Lower lobe of right lung (tissue), 2 donors: ENCODE measurements around the gene TMEM245. TPM values are rescaled to one million over a fixed set of nuclear protein-coding genes. Genes with fewer than 3 reads are reported as not detected.
A peak's percentile ranks its signal among the peaks of the same experiment; 100 is the strongest.

Experiments
- ATAC-seq, 2 donors: fragments of 200-7000 bp; cut with Tn5 transposase; one replicate each; pipeline ENCODE4 v1.9.1; 2020 to 2022; ENCODE audit warnings: mild to moderate bottlenecking in 2 of 2, moderate library complexity in 2 of 2
- DNase-seq: peaks from one replicate; pipeline ENCODE4 v3.0.0-alpha.2; 2020
- H3K27ac ChIP-seq: fragments of 200-600 bp; one replicate; pipeline ENCODE4 v1.8.0; 2022
- H3K27me3 ChIP-seq: fragments of 200-600 bp; one replicate; pipeline ENCODE4 v1.8.0; 2022; ENCODE audit warnings: low read depth
- H3K36me3 ChIP-seq: fragments of 200-600 bp; one replicate; pipeline ENCODE4 v1.8.0; 2022; ENCODE audit warnings: mild to moderate bottlenecking
- H3K4me1 ChIP-seq: fragments of 200-600 bp; one replicate; pipeline ENCODE4 v1.8.0; 2022
- H3K4me3 ChIP-seq: fragments of 200-600 bp; one replicate; pipeline ENCODE4 v1.8.0; 2022; ENCODE audit warnings: mild to moderate bottlenecking
- H3K9me3 ChIP-seq: fragments of 200-600 bp; one replicate; pipeline ENCODE4 v1.8.0; 2022
- CTCF ChIP-seq: fragments of 200-600 bp; IDR thresholded peaks from one replicate; pipeline ENCODE4 v1.8.0; 2022; ENCODE audit warnings: antibody characterized with exemption, mild to moderate bottlenecking
- intact Hi-C: fragments of 100-400 bp; cut with DNase I; formaldehyde crosslinking; loops from one replicate; pipeline ENCODE4 v1.11.0; 2022
- total RNA-seq: library from RNA; stranded (reverse); fragmentation: NEBNext Ultra II Directional; extraction: Animal tissue kit (Norgen Biotek cat#: 25700); gene quantifications from one replicate; pipeline ENCODE4 v1.2.1, GENCODE V29; 2021
- donor health status: DM: no; HTN: yes; CAD: no; lungs with severe emphysema.

TMEM245 gene
- total RNA-seq, 1 donor from 2014 or later = 85.7 TPM

- Histone ChIP-seq H3K4me3 (no peak overlapping the region), H3K36me3 (peaks cover 51% of the 10 kb centered on the region), H3K4me1 (peaks cover 17% of the 10 kb centered on the region), H3K27ac (no peak overlapping the region), H3K27me3 (no peaks in the 10 kb centered on the region), H3K9me3 (no peaks in the 10 kb centered on the region)
- no peak for ATAC-seq
- DNase-seq = no peak
- TF ChIP-seq CTCF = no peak
- intact Hi-C loops = no loop called here
These were observed 80.2 kb downstream of the TMEM245 start for GRCh38 chr9:109039539-109039938.

GRCh38 chr9:109037946-109038715 lies 81.6 kb downstream of the TMEM245 start:
- Histone ChIP-seq H3K27me3 (no peaks in the 10 kb centered on the region), H3K4me3 (no peak overlapping the region), H3K4me1 (peaks cover 17% of the 10 kb centered on the region), H3K9me3 (no peaks in the 10 kb centered on the region), H3K27ac (no peak overlapping the region), H3K36me3 (peaks cover 53% of the 10 kb centered on the region)
- intact Hi-C loops = no loop called here
- DNase-seq (no peak), ATAC-seq (no peak)
- TF ChIP-seq CTCF = no peak

- ATAC-seq (peak; percentile 34 to 38), DNase-seq (no peak)
- H3K4me1 ChIP-seq = peaks cover 17% of the 10 kb centered on the region
- H3K36me3 ChIP-seq = peaks cover 60% of the 10 kb centered on the region
- H3K9me3 ChIP-seq = no peaks in the 10 kb centered on the region
- H3K27me3 ChIP-seq = no peaks in the 10 kb centered on the region
- no peak overlapping the region for H3K27ac ChIP-seq
- TF ChIP-seq CTCF = no peak
- no peak overlapping the region for H3K4me3 ChIP-seq
- intact Hi-C loops = no loop called here
These were observed 82.7 kb downstream of the TMEM245 start for GRCh38 chr9:109036744-109037680.

GRCh38 chr9:109035684-109036423 lies 83.9 kb downstream of the TMEM245 start:
- Histone ChIP-seq H3K36me3 (peaks cover 72% of the 10 kb centered on the region), H3K9me3 (no peaks in the 10 kb centered on the region), H3K27me3 (no peaks in the 10 kb centered on the region), H3K4me1 (peaks cover 17% of the 10 kb centered on the region), H3K27ac (no peak overlapping the region), H3K4me3 (no peak overlapping the region)
- DNase-seq = no peak
- no peak for TF ChIP-seq CTCF
- intact Hi-C loops = no loop called here
- ATAC-seq = peak; percentile 74 to 95
